SH-SY5Y (cell line): ENCODE results near the gene MATN4.

Experiments used
- GATA2 ChIP-seq: IDR thresholded peaks from 2 replicates; pipeline ENCODE4 v1.6.1; 2011; ENCODE audit warnings: mild to moderate bottlenecking, low read depth, low read length
- GATA3 ChIP-seq: IDR thresholded peaks from 2 replicates; pipeline ENCODE4 v1.6.1; 2011; ENCODE audit warnings: low read depth, mild to moderate bottlenecking, low read length, moderate library complexity

- TF ChIP-seq GATA2 (no peak), GATA3 (no peak)
Observed at GRCh38 chr20:45313943-45314342, 5.8 kb upstream of the MATN4 start.
